Gastroesophageal sphincter (tissue), 3 donors: ENCODE data around the gene SYNRG.

Experiments
- CTCF ChIP-seq, 4 experiments: fragments of 200-600 bp in 2 of 4; fragments of 450-650 bp in 2 of 4; sonication (generic) in 1 of 4; IDR thresholded peaks; one replicate each; pipeline ENCODE4 v1.5.1; 2017 to 2019; ENCODE audit warnings: antibody characterized with exemption in 4 of 4, mild to moderate bottlenecking in 2 of 4, moderate library complexity in 2 of 4
- EP300 ChIP-seq: sonication (generic); formaldehyde crosslinking; IDR thresholded peaks from one replicate; pipeline ENCODE4 v1.6.1; 2017; ENCODE audit warnings: antibody characterized with exemption, mild to moderate bottlenecking
- POLR2A ChIP-seq, 2 donors: fragments of 450-650 bp; IDR thresholded peaks; one replicate each; pipeline ENCODE4 v1.6.1; 2017; ENCODE audit warnings: antibody characterized with exemption in 2 of 2, mild to moderate bottlenecking in 2 of 2, moderate library complexity in 1 of 2
- POLR2AphosphoS5 ChIP-seq: sonication (generic); formaldehyde crosslinking; IDR thresholded peaks from one replicate; pipeline ENCODE4 v1.6.1; 2017; ENCODE audit warnings: antibody characterized with exemption

- no peak for TF ChIP-seq POLR2A (IDR thresholded peaks at IDR 0.05)
- no peak for TF ChIP-seq CTCF (IDR thresholded peaks at IDR 0.05)
- no peak for TF ChIP-seq EP300
- TF ChIP-seq POLR2AphosphoS5, result no peak
These were observed 51.7 kb downstream of the SYNRG start for GRCh38 chr17:37557482-37557881.
